A549 (cell line): Measurements from ENCODE around the gene AUH.

ENCODE experiments used
- CEBPB ChIP-seq, 2 experiments: fragments of >200 bp in 1 of 2; sonication (Bioruptor Twin) in 1 of 2; formaldehyde crosslinking in 1 of 2; IDR thresholded peaks; 2 replicates each; pipeline ENCODE4 v1.6.1; 2012 to 2016
- CTCF ChIP-seq: fragments of >200 bp; sonication (Bioruptor Twin); formaldehyde crosslinking; IDR thresholded peaks from 3 replicates; pipeline ENCODE4 v1.5.1; 2016
- E2F6 ChIP-seq: IDR thresholded peaks from 2 replicates; pipeline ENCODE4 v1.6.1; 2012; ENCODE audit warnings: low read depth, borderline replicate concordance
- ESRRA ChIP-seq: fragments of 150-350 bp; IDR thresholded peaks from 2 replicates; pipeline ENCODE4 v1.6.1; 2014; ENCODE audit warnings: mild to moderate bottlenecking, low read length, borderline replicate concordance
- KDM1A ChIP-seq: fragments of 200-600 bp; sonication (generic); IDR thresholded peaks from 2 replicates; pipeline ENCODE4 v1.6.1; 2016; ENCODE audit warnings: low read depth, mild to moderate bottlenecking
- MYC ChIP-seq: IDR thresholded peaks from 2 replicates; pipeline ENCODE4 v1.6.1; 2012; ENCODE audit warnings: mild to moderate bottlenecking, inconsistent platforms, low read length, improper control_type of control experiment, borderline replicate concordance
- POLR2AphosphoS2 ChIP-seq: conservative IDR thresholded peaks from 2 replicates; pipeline ENCODE4 v1.6.1; 2012; ENCODE audit warnings: low read length, improper control_type of control experiment, inconsistent platforms
- RCOR1 ChIP-seq: fragments of 150-350 bp; IDR thresholded peaks from 2 replicates; pipeline ENCODE4 v1.6.1; 2014; ENCODE audit warnings: antibody characterized with exemption, low read length, low read depth

GRCh38 chr9:91354881-91355280, 6.8 kb downstream of the AUH start:
- TF ChIP-seq CTCF = no peak
- TF ChIP-seq RCOR1 = no peak
- no peak for TF ChIP-seq POLR2AphosphoS2
- TF ChIP-seq KDM1A = no peak
- TF ChIP-seq CEBPB (IDR thresholded peaks at IDR 0.05) = no peak
- TF ChIP-seq MYC = no peak
- no peak for TF ChIP-seq ESRRA
- TF ChIP-seq E2F6 = no peak
